ENCODE results near the gene ALCAM.

- TF ChIP-seq EP300 (IDR thresholded peaks at IDR 0.05; ENCODE audit: borderline replicate concordance) (no peak), CEBPB (IDR thresholded peaks at IDR 0.05) (no peak), TAF1 (IDR thresholded peaks at IDR 0.05; ENCODE audit: low read depth) (no peak), RAD21 (IDR thresholded peaks at IDR 0.05; ENCODE audit: low read depth) (no peak), YY1 (IDR thresholded peaks at IDR 0.05; ENCODE audit: low read depth) (no peak), REST (IDR thresholded peaks at IDR 0.05; ENCODE audit: low read depth) (no peak)
Measured at GRCh38 chr3:105618556-105618955, 251.8 kb downstream of the ALCAM start.

All from Ishikawa (cell line).